HG02970 (cell line): Measurements from ENCODE around the gene SMIM38.
"Not testable (repeated sequence)": the region's sequence is repeated elsewhere in the genome, so short reads cannot be mapped to it uniquely, and the experiment has no call there.

ENCODE experiments used
- ATAC-seq: cut with Tn5 transposase; IDR thresholded peaks from one replicate; pipeline ENCODE4 v1.9.1; 2021; ENCODE audit warnings: mild to moderate bottlenecking, moderate library complexity, moderate number of reproducible peaks; ENCODE audit not compliant: unreplicated experiment, low FRiP score

SMIM38 gene

DNA sequence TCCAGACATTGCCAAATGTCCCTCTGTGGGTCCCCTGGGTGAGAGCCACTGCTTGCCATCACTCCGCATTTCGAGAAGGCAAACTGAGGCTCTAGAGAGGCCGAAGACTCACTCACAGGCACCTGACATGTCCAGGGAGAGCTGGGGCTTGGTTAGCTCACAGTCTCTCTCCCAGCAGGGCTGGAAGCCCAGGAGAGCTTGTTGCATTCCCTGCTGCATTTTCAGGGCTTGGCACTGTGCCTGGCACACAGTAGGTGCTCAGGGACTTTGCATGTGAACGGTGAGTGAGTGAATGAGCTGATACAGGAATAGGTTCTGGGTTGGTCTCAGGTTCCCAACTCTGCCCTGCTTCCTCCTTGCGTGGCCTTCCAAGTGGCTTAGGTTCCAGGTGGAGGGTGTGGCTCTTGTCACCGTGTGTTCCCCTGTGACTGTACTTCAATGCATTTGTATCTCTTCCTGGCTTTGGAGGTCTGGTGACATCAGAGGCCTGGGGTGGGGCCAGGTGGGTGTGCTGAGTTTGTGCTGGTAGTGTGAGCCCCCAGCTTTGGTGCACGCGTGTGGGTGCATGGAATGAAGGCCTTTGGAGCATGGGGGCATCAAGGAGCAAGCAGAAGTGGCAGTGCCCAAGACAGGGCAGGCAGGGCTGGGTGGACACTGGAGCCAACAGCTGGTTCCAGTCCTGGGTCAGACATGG lies 18.4 kb upstream of the SMIM38 start:
- no peak for ATAC-seq

DNA sequence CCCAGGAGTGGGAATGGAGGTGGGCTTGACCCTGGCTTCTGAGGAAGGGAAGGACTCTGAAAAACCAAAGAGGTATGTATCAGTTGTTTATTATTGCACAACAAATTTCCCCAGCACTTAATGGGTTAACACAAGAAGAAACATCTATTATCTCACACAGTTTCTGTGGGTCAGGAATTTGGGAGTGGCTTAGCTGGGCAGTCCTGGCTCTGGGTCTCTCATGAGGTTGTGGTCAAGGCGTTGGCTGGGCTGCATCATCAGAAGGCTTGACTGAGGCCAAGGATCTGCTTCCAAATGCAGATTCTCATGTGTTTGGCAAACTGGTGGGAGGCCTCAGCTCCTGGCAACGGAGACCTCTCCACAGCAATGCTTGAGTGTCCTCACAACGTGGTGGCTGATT lies 17.5 kb upstream of the SMIM38 start:
- ATAC-seq: no peak

DNA sequence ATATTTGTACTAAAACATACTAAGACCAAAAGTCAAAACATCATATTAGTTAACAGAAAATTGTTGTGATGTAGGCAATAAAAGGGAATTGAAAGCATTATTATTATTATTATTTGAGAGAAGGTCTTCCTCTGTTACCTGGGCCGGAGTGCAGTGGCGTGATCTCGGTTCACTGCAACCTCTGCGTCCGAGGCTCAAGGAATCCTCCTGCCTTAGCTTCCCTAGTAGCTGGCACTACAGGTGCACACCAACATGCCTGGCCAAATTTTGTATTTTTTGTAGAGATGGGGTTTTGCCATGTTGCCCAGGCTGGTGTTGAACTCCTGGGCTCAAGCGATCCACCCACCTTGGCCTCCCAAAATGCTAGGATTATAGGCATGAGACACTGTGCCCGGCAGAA lies 15.6 kb upstream of the SMIM38 start:
- ATAC-seq: not testable (repeated sequence)

DNA sequence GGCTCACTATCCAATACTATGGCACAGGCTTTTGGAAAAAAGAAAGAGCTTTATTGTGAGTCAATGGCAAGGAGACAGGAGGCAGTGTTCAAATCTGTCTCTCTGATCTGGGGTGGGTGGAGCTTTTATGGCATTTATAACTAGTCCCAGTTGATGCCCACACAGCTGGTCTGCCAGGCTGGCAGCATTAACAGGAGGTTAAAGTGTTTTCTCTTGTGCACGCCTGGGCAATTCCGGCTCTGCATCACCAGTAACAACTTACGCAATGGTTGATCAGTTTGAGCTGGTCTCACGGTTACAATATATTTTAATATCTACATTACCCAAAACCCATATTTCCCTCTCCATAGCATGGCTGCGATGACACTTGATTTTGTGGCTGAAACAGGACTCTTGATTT lies 15.1 kb upstream of the SMIM38 start:
- no peak for ATAC-seq

DNA sequence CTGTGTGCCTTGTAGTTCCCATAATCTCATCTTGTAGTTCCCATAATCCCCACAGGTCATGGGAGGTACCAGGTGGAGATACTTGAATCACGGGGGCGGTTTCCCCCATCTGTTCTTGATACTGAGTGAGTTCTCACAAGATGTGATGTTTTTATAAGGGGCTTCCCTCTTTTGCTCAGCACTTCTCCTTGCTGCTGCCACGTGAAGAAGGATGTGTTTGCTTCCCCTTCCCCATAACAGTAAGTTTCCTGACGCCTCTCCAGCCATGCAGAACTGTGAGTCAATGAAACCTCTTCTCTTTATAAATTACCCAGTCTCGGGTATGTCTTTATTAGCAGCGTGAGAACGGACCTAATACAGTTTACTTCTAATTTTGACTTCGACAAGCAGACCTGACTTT lies 14.0 kb upstream of the SMIM38 start:
- ATAC-seq: no peak

DNA sequence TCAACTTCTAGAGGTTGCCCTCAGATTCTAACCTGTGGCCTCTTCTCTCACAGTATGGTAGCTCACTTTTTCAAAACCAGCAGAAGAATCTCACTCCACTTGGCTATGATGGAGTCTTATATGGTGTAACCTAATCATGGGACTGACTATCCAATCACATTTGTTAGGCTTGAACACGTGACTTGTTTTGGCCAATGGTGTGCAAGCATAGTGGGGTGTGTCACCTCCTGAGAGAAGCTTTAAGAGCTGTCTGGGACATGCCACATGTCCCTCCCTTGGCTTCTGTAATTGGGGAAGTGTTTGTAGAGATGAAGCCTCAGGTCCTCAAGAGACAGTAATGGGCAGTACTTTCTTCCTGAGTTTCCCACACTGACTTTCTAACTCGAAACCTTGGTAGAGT lies 12.8 kb upstream of the SMIM38 start:
- ATAC-seq: no peak

DNA sequence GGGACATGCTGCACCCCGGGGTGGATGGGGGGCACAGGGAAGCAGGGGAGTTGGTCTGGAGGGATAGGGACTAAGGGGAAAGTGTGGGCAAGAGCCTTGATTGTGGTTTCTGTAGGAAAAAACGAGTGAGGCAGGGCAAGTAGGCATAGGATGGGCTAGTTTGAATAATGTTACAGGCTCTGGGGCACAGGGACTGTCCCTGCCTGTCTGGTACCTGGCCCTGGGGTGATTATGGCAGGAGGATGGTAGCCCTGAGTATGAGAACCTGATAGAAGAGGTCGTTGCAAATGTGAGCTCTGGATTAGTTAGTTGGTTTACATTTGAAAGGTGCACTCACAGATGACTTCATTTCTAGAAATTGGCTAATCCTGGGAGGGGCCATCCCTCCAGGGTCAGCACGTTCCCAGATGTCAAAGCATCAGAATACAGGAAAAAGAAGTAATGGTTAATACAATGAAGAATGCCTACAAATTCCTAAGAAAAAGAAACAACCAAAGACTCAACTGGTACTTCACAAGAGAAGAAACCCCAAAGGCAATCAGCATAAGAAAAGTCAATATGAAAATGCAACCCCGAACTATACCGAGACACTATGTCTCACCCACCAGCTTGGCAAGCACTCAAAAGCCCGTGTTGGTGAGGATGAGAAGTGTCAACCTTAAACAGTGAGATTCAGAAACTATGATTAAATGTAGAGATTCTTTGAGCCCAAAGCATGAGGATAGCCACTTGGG lies 11.3 kb upstream of the SMIM38 start:
- no peak for ATAC-seq

DNA sequence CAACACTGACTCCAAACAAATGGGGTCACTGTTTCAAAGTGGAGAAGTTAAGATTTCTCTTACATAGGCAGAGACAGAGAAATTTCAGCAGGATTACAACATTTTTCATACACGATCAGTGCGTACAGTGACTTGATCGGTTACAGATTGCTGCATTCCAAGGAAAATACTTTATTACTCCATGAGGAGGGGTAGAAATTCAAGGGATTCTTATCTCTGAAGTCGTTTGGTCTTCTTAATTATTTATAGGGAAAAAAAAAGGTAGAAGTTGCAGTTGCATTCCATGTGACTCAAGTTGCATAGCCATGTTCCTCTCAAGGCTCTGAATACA lies 10.7 kb upstream of the SMIM38 start:
- no peak for ATAC-seq

DNA sequence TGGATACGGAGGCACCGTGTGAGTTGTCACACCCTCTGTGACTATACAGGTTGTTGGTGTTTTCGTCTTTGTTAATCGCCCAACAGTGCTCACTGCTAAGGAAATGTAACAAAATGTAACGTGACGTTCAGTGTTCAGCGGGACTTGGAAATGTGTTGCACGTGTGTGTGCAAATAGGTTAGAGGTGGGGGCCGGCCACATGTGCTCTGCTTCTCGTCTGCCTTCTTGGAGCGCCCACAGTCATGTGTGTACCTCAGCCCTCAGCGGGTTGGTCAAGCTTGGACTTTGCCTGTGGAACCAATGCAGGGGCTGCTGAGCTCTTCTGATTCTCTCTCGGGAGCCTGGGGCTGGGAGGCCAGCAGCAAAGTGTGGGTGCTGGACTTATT lies 7.4 kb upstream of the SMIM38 start:
- no peak for ATAC-seq

DNA sequence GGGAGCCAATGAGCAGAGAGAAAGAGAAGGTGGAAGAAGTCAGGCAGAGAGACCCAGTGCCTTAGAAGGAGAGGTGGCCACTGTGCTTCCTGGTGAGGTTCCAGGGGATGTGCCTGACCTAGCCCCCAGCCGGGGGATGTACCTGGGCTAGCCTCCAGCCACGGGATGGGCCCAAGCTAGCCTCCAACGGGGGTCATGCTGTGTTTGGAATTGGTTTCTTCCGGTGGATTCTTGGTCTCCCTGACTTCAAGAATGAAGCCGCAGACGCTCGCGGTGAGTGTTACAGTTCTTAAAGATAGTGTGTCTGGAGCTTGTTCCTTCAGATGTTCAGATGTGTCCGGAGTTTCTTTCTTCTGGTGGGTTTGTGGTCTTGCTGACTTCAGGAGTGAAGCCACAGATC lies 6.9 kb upstream of the SMIM38 start:
- no peak for ATAC-seq

DNA sequence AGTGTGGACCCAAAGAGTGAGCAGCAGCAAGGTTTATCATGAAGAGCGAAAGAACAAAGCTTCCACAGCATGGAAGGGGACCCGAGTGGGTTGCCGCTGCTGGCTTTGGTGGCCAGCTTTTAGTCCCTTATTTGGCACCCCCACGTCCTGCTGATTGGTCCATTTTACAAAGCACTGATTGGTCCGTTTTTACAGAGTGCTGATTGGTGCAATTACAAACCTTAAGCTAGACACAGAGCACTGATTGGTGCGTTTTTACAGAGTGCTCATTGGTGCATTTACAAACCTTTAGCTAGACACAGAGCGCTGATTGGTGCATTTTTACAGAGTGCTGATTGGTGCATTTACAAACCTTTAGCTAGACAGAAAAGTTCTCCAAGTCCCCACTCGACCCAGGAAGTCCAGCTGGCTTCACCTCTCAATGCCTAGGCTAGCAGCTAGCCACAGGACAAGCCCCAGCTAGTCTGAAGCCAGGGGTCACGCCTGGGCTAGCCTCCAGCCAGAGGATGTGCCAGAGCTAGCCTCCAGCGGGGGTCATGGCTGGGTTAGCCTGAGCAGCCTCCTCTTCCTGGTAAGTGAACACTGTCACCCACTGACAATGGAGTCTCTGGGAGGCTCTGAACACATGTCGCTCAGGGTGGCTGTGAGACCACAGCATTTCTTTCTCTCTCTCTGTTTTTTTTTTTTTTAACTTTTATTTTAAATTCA lies 6.2 kb upstream of the SMIM38 start:
- not testable (repeated sequence) for ATAC-seq

DNA sequence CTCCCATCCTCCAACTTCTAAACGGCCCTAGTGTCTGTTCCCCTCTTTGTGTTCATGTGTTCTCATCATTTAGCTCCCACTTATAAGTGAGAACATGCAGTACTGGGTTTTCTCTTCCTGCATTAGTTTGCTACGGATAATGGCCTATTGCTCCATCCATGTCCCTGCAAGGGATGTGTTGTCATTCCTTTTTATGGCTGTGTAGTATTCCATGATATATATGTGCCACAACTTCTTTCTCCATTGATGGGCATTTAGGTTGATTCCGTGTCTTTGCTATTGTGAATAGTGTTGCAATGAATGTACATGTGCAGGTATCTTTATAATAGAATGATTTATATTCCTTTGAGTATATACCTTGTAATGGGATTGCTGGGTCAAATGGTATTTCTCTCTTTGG lies 5.6 kb upstream of the SMIM38 start:
- ATAC-seq: no peak

DNA sequence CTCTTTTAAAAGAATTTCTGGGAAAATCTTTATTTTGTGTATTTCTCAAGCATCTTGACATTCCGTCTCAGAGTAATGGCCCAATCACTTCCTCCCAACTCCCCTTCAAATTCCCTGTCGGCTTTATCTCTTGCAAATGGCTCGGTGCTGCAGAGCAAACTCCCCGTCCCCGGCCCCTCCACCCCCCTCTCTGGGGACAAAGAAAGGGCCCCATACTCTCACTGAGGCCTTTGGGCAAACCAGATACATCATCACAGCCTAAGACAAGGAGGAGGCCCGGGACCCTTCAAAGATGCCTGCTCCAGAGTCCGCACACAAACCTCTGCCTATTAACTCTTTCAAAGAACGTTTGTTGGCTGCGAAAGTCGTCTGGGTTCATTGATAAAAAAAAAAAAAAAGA lies 3.9 kb upstream of the SMIM38 start:
- ATAC-seq: no peak

DNA sequence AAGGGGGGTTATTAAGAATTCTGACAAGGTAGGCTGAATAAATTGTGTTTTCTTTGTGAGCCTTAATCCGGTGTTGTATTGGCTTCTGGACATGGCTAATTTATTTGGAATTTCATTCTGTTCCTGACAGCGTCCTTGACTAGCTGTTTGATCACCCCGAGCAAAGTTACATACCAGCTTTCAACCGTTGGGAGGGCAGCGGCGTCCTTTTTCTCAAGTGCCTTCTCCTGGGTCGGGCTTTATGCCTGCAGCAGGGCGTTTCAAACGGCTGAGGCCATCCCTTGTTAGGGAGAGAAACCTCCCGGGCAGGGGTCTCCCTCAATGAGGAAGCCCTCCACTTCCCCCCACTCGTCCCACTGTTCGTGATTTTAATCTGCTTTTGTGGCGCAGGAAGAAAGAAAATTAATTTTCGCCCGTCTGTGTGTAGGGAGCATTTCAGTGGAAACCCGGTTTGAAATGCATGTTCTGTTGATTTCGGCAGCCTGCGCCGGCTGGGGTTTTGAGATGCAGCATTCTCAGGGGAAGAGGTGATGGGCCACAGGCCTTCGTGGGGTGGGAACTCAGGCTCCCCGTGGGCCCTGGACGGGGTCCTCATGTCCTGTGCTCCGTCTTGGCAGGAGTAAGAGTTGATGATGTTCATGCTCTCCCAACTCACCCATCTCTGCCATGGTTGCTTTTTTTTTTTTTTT lies 2.9 kb upstream of the SMIM38 start:
- ATAC-seq: no peak

DNA sequence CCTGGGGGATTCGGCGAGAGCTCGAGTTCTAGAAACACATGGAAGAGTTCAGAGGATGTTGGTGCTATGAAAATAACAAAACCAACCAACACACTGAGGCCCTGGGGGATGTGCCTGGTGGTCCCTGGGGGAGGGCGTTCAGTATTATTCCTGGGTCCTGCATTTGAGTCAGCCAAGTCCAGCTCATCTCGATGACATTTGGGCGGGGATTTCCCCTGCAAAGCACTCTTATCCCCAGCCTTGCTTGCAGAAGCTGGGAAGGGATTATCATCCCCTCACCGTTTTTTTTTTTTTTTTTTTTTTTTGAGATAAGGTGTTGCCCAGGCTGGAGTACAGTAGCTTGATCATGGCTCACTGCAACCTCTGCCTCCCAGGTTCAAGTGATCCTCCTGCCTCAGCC lies 2.1 kb upstream of the SMIM38 start:
- no peak for ATAC-seq

DNA sequence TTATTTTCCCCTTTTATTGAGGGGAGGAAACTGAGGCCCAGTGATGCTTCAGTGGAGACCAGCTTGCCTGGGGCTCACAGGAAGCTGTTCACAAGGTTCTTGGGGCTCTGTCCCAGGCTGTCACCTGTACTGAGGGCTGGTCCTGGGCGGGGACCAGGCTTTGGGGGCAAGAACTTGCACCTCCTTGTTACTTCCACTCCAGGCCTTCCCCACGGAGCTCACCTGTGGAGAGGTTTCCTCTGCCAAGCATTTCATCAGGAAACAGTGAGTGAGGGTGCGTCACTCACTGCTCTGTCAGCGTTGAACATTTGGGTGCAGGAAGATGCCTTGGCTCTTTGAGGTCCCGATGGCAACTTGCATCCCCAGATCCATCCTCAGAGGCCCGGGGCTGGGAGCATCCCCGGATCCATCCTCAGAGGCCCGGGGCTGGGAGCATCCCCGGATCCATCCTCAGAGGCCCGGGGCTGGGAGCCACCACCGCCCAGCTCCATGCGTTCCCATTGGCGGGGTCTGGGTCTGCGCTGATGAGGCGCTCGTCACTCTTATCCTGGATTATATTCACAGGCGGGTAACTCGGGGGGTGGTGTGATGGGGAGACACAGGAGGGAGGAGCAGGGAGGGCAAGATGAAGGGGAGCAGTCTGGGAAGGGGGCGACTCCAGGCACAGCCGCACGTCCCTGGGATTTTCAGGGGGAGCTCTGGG lies 1.4 kb upstream of the SMIM38 start:
- no peak for ATAC-seq

DNA sequence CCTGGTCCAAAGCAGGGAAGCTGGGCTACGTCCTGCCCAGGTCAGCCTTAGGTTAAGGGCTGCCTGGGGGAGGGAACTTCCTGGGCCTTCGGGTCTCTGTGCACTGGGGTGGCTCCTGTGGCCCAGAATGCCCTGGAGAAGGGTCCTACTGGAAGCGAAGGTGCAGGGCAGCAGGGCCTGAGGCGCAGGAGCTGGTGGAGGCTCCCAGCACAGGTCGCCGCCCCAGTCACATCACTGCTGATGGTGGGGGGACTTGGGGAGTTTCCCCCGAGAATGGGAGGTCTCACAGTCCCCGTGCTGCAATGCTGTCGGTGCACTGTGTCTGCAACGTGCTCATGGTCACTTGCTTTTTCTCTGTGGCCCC lies 815 bp upstream of the SMIM38 start:
- no peak for ATAC-seq

DNA sequence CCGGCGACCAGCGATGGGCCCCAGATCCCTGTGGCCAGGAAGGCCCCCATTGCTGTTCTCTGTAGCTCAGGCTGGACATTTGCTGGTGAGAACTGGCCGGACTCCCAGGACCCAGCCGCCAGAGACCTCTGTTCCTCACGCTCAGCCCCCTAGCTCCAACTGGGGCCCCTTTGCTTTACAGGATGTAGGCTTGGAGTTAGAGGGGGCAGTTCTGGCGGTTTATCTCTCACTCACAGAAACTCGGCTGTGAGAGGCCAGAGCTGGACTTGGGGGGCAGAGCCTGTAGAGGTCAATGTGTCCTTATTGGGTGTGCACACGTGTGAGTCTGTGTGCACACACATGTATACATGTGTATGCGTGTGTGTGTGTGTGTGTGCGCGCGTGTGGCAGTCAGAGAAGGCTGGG lies 502 bp downstream of the SMIM38 start:
- no peak for ATAC-seq

DNA sequence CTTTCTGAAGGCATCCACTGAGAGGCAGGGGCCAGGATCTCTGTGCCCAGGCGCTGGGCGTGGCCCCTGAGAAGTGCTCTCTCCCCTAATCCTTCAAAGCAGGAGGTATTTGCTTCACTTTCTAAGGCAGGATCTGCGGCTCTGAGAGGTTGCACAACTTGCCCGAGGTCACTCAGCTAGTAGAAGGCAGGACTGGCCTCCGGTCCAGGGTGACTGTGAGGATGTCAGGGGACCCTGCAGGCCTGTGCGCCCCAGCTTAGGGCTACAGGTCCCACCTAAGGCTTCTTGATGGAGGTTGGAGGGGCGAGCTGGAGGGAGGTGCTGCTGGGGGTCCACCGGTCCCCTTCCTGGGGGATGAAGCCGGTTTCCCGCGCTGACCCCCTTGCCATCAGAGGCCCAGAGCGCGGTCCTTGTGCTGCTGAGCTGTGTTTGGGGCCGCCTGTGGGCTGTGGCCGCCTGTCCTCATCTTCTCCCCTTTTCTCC lies 979 bp downstream of the SMIM38 start:
- no peak for ATAC-seq

DNA sequence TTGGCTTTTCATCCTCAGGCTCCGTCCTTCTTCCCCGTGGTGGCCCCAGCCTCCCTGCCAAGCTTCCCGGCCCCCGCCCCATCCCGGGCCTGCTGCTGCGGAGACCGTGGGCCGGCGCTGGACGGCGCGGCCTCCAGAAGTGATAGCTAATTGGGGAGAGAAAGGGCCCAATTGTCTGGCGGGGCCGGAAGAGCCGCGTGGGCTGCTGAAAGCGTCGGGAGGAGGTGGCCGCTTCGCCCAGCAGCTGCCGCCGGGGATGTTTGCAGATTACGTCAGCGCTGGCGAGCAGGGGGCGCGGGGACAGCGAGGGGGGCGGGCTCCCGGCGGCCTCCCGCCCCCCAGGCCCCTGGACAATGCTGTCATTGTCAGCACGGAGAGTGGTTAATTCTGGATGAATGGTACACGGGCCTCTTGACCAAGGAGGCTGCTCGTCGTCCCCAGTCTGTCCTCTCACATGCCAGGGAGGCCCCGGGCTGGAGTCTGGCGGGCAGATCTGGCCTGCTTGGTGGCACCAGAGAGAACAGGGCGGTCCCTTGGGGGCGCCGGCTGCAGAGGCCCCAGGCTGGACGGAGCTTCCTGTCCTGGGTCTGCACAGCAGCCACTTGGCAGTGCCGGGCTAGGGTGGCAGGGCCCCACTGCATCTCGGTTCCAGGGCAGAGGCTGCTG lies 1.6 kb downstream of the SMIM38 start:
- no peak for ATAC-seq
